K562 (cell line): ENCODE data around the gene THBS2. TPM values are rescaled to one million over a fixed set of nuclear protein-coding genes. Genes with fewer than 3 reads are reported as not detected.

Experiments used
- BDP1 ChIP-seq: IDR thresholded peaks from 3 replicates; pipeline ENCODE4 v1.6.1; 2011; ENCODE audit not compliant: insufficient read length, insufficient read depth
- EHMT2 ChIP-seq: fragments of 450-650 bp; IDR thresholded peaks from 2 replicates; pipeline ENCODE4 v1.6.1; 2018; ENCODE audit warnings: antibody characterized with exemption
- ELF1 ChIP-seq: fragments of 200-800 bp; sonication (Bioruptor generic); IDR thresholded peaks from 2 replicates; pipeline ENCODE4 v1.6.1; 2016; ENCODE audit warnings: missing genetic modification characterization, missing compliant biosample characterization
- L3MBTL2 ChIP-seq: fragments of 450-650 bp; IDR thresholded peaks from 2 replicates; pipeline ENCODE4 v1.6.1; 2016; ENCODE audit warnings: mild to moderate bottlenecking, moderate library complexity
- PHB ChIP-seq: fragments of 250-450 bp; sonication (Bioruptor Pico); IDR thresholded peaks from 2 replicates; pipeline ENCODE4 v1.5.0; 2021
- PTBP1 ChIP-seq: fragments of 200-400 bp; formaldehyde crosslinking; IDR thresholded peaks from 2 replicates; pipeline ENCODE4 v1.6.1; 2017; ENCODE audit warnings: low read depth, low read length
- RNF2 ChIP-seq: sonication (generic); IDR thresholded peaks from 2 replicates; pipeline ENCODE4 v1.6.1; 2016
- TOE1 ChIP-seq, 2 experiments: fragments of 450-650 bp in 1 of 2; sonication (generic) in 1 of 2; formaldehyde crosslinking in 1 of 2; IDR thresholded peaks; 2 replicates each; pipeline versions ENCODE4 v1.7.1 to v1.8.0; 2016 to 2022; ENCODE audit warnings: borderline replicate concordance in 2 of 2, mild to moderate bottlenecking in 2 of 2, antibody characterized with exemption in 1 of 2, inconsistent platforms in 1 of 2, low read depth in 1 of 2, missing genetic modification reagents in 1 of 2, moderate library complexity in 1 of 2
- ZNF586 ChIP-seq: fragments of 450-650 bp; formaldehyde crosslinking; conservative IDR thresholded peaks from 2 replicates; pipeline ENCODE4 v1.4.0; 2020; ENCODE audit warnings: mild to moderate bottlenecking, moderate library complexity
- ZSCAN29 ChIP-seq: fragments of 450-650 bp; IDR thresholded peaks from 2 replicates; pipeline ENCODE4 v1.6.1; 2017
- polyA plus RNA-seq, 8 experiments: library from polyadenylated mRNA; depleted of rRNA in 4 of 8; stranded (reverse) in 5 of 8; unstranded in 3 of 8; fragments of >200 nt; fragmentation: Nextera tagmentation in 2 of 8; fragmentation: Illumina TruSeq in 1 of 8; extraction: Ambion mirVana in 2 of 8; extraction: Trizol in 1 of 8; gene quantifications; 2 replicates each; pipeline versions ENCODE4 v1.2.1 to v1.2.3, GENCODE V29; 2011 to 2014; ENCODE audit warnings: inconsistent platforms in 1 of 8, missing spikeins in 1 of 8
- total RNA-seq, 7 experiments: library from RNA; depleted of rRNA in 6 of 7; stranded (reverse); fragments of >200 nt in 6 of 7; fragmentation: Illumina TruSeq in 2 of 7; extraction: Trizol in 2 of 7; gene quantifications; 2 replicates each; pipeline versions ENCODE4 v1.2.1 to v1.2.3, GENCODE V29; 2011 to 2021; ENCODE audit warnings: low replicate concordance in 1 of 7
- TF ChIP-seq, protein P1 (sequence below): fragments of 250-450 bp; sonication (Bioruptor Pico); IDR thresholded peaks from 2 replicates; pipeline ENCODE4 v1.5.0; 2021; ENCODE audit warnings: mild to moderate bottlenecking, moderate library complexity
- TF ChIP-seq, protein P2 (sequence below): fragments of 450-650 bp; formaldehyde crosslinking; IDR thresholded peaks from 2 replicates; pipeline ENCODE4 v1.4.0; 2020; ENCODE audit warnings: mild to moderate bottlenecking, moderate library complexity
- TF ChIP-seq, protein P3 (sequence below): sonication (generic); formaldehyde crosslinking; IDR thresholded peaks from 2 replicates; pipeline ENCODE4 v1.8.0; 2022; ENCODE audit warnings: missing genetic modification reagents, mild to moderate bottlenecking, borderline replicate concordance
- TF ChIP-seq, protein P4 (sequence below): sonication (generic); formaldehyde crosslinking; IDR thresholded peaks from 2 replicates; pipeline ENCODE4 v1.8.0; 2023; ENCODE audit warnings: missing genetic modification reagents, mild to moderate bottlenecking, borderline replicate concordance

Gene THBS2
- total and polyA plus RNA-seq, 9 of the 15 experiments (the other 6 are each of a cell fraction or from before 2014, with no cell fraction given) = 0.03 to 0.11 (median 0.03) TPM; not detected in 6

DNA sequence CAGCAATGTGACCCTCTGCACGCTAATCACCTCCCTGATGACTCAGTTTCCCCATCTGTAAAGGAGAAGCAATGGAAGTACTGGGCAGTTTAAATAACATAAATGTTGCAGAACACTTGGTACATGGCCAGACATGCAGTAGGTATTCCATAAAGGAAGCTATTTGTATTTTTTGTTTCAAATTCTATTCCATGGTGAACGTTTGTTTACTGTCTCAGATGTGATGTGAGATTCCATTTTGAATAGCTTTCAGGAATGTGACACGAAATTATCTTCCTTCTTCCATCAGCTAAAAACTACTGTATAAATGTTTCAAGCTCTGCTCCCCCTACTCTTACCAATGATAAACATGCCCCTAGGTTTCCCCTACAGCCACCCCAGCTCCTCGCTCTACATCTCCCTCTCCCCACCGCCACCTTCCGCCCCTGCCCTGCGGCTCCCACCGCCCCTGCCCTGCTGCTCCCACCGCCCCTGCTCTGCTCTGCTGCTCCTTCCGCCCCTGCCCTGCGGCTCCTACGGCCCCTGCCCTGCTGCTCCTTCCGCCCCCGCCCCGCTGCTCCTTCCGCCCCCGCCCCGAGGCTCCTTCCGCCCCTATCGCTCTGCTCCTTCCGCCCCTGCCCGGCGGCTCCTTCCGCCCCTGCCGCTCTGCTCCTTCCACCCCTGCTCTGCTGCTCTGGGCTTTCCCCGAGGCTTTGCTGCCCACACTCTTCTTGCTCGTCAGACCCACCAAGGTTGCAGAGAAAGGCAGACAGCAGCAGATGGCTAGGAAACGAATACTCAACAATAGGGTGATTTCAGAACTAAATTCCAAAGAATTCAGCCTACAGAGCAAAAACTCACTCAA lies 78.9 kb downstream of the THBS2 start (continued):
- TF ChIP-seq, protein P1, sequence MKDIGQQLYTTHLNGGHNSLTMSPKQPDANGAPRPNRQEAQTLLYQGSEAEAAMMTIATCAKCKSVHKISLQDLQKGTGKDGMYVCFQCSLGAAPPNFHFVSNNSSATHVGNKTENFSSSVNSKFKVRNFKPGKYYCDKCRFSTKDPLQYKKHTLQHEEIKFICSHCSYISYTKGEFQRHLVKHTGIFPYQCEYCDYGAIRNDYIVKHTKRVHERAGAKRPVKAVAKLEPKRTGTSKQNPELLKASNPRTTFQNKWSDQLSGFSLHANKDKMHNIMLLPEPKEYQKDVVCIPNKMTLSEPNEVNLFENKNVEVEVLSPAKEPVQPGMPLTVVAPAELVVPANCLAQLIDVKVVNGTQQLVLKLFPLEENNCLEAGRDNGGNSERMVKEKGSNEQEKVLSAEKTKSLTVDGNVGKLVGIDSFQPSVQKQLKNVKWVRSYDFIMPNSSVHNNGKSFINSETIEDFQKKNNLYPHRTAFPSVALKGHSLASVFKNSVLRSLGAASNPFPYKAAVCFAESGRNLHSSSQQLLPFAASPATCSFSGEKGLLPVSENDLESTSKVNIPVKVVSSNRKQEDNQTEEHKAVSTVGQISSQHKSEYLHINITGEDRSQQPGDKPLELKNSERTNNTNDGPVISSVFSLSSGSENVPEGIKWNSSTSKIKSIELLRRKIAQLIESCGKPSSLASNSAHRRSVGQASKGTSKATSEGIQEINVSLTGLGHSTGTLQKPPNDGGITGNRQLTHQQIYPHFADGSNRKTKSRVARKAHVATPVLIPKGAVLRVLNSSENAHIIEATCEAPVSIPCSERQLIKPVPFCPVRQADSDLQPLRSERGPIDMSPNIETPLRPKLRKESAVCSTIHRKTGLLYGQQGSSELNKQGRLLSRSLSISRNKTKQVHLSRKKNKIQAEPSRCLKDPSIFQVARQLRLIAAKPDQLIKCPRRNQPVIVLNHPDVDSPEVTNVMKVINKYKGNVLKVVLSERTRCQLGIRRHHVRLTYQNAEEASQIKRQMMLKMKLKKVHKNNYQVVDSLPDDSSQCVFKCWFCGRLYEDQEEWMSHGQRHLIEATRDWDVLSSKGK (CRISPR knock-in tag) = no peak
- TF ChIP-seq RNF2 = no peak; the same call in 1 of the 2 replicates
- no peak for TF ChIP-seq ZSCAN29
- TF ChIP-seq PTBP1 = no peak
- TF ChIP-seq, protein P2, sequence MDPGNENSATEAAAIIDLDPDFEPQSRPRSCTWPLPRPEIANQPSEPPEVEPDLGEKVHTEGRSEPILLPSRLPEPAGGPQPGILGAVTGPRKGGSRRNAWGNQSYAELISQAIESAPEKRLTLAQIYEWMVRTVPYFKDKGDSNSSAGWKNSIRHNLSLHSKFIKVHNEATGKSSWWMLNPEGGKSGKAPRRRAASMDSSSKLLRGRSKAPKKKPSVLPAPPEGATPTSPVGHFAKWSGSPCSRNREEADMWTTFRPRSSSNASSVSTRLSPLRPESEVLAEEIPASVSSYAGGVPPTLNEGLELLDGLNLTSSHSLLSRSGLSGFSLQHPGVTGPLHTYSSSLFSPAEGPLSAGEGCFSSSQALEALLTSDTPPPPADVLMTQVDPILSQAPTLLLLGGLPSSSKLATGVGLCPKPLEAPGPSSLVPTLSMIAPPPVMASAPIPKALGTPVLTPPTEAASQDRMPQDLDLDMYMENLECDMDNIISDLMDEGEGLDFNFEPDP (CRISPR knock-in tag) = no peak
- TF ChIP-seq, protein P3, sequence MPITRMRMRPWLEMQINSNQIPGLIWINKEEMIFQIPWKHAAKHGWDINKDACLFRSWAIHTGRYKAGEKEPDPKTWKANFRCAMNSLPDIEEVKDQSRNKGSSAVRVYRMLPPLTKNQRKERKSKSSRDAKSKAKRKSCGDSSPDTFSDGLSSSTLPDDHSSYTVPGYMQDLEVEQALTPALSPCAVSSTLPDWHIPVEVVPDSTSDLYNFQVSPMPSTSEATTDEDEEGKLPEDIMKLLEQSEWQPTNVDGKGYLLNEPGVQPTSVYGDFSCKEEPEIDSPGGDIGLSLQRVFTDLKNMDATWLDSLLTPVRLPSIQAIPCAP = no peak
- TF ChIP-seq ELF1 = peak; percentile 95
- TF ChIP-seq, protein P4, sequence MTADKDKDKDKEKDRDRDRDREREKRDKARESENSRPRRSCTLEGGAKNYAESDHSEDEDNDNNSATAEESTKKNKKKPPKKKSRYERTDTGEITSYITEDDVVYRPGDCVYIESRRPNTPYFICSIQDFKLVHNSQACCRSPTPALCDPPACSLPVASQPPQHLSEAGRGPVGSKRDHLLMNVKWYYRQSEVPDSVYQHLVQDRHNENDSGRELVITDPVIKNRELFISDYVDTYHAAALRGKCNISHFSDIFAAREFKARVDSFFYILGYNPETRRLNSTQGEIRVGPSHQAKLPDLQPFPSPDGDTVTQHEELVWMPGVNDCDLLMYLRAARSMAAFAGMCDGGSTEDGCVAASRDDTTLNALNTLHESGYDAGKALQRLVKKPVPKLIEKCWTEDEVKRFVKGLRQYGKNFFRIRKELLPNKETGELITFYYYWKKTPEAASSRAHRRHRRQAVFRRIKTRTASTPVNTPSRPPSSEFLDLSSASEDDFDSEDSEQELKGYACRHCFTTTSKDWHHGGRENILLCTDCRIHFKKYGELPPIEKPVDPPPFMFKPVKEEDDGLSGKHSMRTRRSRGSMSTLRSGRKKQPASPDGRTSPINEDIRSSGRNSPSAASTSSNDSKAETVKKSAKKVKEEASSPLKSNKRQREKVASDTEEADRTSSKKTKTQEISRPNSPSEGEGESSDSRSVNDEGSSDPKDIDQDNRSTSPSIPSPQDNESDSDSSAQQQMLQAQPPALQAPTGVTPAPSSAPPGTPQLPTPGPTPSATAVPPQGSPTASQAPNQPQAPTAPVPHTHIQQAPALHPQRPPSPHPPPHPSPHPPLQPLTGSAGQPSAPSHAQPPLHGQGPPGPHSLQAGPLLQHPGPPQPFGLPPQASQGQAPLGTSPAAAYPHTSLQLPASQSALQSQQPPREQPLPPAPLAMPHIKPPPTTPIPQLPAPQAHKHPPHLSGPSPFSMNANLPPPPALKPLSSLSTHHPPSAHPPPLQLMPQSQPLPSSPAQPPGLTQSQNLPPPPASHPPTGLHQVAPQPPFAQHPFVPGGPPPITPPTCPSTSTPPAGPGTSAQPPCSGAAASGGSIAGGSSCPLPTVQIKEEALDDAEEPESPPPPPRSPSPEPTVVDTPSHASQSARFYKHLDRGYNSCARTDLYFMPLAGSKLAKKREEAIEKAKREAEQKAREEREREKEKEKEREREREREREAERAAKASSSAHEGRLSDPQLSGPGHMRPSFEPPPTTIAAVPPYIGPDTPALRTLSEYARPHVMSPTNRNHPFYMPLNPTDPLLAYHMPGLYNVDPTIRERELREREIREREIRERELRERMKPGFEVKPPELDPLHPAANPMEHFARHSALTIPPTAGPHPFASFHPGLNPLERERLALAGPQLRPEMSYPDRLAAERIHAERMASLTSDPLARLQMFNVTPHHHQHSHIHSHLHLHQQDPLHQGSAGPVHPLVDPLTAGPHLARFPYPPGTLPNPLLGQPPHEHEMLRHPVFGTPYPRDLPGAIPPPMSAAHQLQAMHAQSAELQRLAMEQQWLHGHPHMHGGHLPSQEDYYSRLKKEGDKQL = no peak
- TF ChIP-seq PHB (CRISPR knock-in tag) = no peak
- TF ChIP-seq EHMT2 = 0 out of 2 replicates have a peak, but pooled peaks have one; percentile 57
- no peak for TF ChIP-seq BDP1
- no peak for TF ChIP-seq ZNF586 (CRISPR knock-in tag)
- no peak for TF ChIP-seq L3MBTL2
- no peak for TF ChIP-seq TOE1 (IDR thresholded peaks at IDR 0.05; ENCODE audit: borderline replicate concordance)
- TF ChIP-seq TOE1 (CRISPR knock-in tag; IDR thresholded peaks at IDR 0.05; ENCODE audit: borderline replicate concordance, low read depth) = no peak
